ENCODE data around the gene IFT43.
A peak's percentile ranks its signal among the peaks of the same experiment; 100 is the strongest.
"Not testable (repeated sequence)": the region's sequence is repeated elsewhere in the genome, so short reads cannot be mapped to it uniquely, and the experiment has no call there.

IFT43 gene

DNA sequence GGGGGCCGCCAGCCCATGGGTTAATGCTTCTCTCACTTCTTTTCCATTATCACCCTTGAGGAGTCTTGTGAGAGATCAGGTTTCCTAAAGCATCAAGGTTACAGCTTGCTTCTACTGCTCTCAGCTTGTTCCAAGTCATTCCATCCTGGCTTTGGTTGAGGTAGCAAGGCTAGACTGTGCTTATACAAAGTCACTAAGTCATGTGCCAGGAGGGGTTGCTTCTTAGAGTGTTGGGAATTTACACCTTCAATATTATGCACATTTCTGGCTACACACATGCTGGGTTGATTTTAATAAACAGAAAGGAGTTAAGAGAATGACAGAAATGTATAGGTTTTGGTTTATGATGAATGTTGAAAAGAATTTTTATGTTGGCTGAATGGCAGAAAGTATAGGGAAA, 21.8 kb downstream of the IFT43 start:
- in situ Hi-C loops (cut with MboI; ENCODE audit: low pct_unique_long_range_greater_than_20kb, low sequenced_read_pairs), result no loop called here
- no peak for DNase-seq

GRCh38 chr14:76007852-76008251, 22.3 kb downstream of the IFT43 start:
- no peak for DNase-seq
- in situ Hi-C loops (cut with MboI; ENCODE audit: low pct_unique_long_range_greater_than_20kb, low sequenced_read_pairs), result no loop called here

GRCh38 chr14:76009627-76010026, 24.1 kb downstream of the IFT43 start:
- DNase-seq; in situ Hi-C loops (cut with MboI; ENCODE audit: low pct_unique_long_range_greater_than_20kb, low sequenced_read_pairs): not testable (repeated sequence)

- in situ Hi-C loops (cut with MboI; ENCODE audit: low pct_unique_long_range_greater_than_20kb, low sequenced_read_pairs), result no loop called here
- no peak for DNase-seq
Observed at GRCh38 chr14:76011930-76012329, 26.4 kb downstream of the IFT43 start.

- in situ Hi-C loops (cut with MboI; ENCODE audit: low pct_unique_long_range_greater_than_20kb, low sequenced_read_pairs), result no loop called here
- DNase-seq, result no peak
Observed at GRCh38 chr14:76012354-76012753, 26.8 kb downstream of the IFT43 start.

- in situ Hi-C loops (cut with MboI; ENCODE audit: low pct_unique_long_range_greater_than_20kb, low sequenced_read_pairs), result no loop called here
- no peak for DNase-seq
Observed at GRCh38 chr14:76015191-76015590, 29.6 kb downstream of the IFT43 start.

DNA sequence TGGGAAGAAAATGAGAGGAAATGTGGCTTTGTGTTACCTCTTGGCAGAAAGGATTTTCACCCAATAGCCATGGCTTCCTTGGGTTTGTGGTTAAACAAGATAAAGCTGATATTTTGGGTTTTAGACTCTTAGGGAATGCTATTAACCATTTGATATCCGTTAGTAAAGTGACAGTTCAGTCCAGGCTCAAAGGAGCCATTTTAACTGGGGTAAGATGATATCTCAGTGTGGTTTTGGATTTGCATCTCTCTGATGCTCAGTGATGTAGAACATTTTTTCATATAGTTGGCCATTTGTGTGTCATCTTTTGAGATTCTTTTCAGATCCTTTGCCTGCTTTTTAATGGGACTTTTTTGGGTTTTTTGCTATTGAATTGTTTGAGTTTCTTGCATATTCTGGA, 30.1 kb downstream of the IFT43 start:
- DNase-seq, result no peak
- in situ Hi-C loops (cut with MboI; ENCODE audit: low pct_unique_long_range_greater_than_20kb, low sequenced_read_pairs), result no loop called here

DNA sequence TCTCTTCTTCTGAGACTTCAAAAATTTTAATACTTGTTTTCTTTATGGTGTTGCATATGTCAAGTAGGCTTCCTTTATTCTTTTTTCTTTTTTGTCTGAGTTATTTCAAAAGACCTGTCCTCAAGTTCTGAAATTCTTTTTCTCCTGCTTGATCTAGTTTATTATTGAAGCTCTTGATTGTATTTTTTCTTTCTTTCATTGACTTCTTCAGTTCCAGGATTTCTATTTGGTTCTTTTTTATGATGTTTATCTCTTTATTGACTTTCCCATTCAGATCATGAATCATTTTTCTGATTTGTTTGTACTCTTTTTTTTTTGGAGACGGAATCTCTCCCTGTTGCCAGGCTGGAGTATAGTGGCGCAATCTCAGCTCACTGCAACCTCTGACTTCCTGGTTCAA, 34.1 kb downstream of the IFT43 start:
- peak; percentile 10 for DNase-seq
- in situ Hi-C loops (cut with MboI; ENCODE audit: low pct_unique_long_range_greater_than_20kb, low sequenced_read_pairs), result no loop called here

- in situ Hi-C loops (cut with MboI; ENCODE audit: low pct_unique_long_range_greater_than_20kb, low sequenced_read_pairs), result no loop called here
- no peak for DNase-seq
Observed at GRCh38 chr14:76022991-76023390, 37.4 kb downstream of the IFT43 start.

DNA sequence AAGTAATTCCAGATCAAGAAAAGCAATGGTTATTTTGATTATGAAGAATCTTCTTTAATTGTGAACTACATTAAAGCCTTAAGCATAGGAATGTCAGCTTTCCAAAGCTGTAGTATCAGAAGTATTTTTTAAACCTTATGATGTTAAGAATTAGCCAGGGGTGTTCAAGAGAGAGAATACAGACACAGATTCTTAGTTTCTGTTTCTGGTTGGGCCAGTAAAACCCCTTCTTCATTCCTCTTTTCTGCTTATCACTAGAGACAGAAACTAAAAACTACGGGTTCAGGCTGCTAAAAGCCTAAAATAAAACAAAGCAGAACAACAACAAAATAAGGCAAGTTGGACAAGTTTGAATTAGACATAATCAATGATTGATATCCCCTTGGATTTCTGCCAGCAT, 38.2 kb downstream of the IFT43 start:
- in situ Hi-C loops (cut with MboI; ENCODE audit: low pct_unique_long_range_greater_than_20kb, low sequenced_read_pairs), result no loop called here
- no peak for DNase-seq

GRCh38 chr14:76024211-76024907, 38.8 kb downstream of the IFT43 start:
- in situ Hi-C loops (cut with MboI; ENCODE audit: low pct_unique_long_range_greater_than_20kb, low sequenced_read_pairs), result no loop called here
- no peak for DNase-seq

GRCh38 chr14:76034566-76034965, 49.0 kb downstream of the IFT43 start:
- in situ Hi-C loops (cut with MboI; ENCODE audit: low pct_unique_long_range_greater_than_20kb, low sequenced_read_pairs), result loop anchor here (25.0 kb wide), 1 partner anchor 328 kb away; no protein-coding TSS in a partner anchor
- DNase-seq, result no peak

GRCh38 chr14:76040704-76041103, 55.1 kb downstream of the IFT43 start:
- in situ Hi-C loops (cut with MboI; ENCODE audit: low pct_unique_long_range_greater_than_20kb, low sequenced_read_pairs), result loop anchor here (25.0 kb wide), 1 partner anchor 322 kb away; no protein-coding TSS in a partner anchor
- no peak for DNase-seq

DNA sequence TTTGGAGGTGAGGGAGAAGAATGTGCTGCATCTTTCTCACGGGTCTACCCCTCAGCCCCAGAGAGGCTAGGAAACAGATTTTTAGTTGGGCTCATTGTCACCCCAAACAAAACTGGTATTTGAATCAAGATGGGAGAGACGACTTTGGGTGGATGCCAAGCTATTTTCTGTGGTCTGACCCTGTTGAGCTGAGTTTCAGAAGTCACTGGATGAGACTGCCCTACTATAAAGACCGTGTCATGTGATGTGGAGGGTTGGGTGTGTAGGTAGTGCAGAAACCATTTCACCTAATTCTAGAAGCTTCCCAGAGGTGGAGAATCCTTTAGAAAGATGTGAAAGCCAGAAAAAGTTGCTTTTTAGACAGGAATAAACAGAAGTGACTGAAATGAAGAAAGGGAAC, 60.2 kb downstream of the IFT43 start:
- in situ Hi-C loops (cut with MboI; ENCODE audit: low pct_unique_long_range_greater_than_20kb, low sequenced_read_pairs), result loop anchor here (25.0 kb wide), 1 partner anchor 317 kb away; no protein-coding TSS in a partner anchor
- no peak for DNase-seq

GRCh38 chr14:76050250-76050649, 64.7 kb downstream of the IFT43 start:
- no peak for DNase-seq
- in situ Hi-C loops (cut with MboI; ENCODE audit: low pct_unique_long_range_greater_than_20kb, low sequenced_read_pairs), result no loop called here

DNA sequence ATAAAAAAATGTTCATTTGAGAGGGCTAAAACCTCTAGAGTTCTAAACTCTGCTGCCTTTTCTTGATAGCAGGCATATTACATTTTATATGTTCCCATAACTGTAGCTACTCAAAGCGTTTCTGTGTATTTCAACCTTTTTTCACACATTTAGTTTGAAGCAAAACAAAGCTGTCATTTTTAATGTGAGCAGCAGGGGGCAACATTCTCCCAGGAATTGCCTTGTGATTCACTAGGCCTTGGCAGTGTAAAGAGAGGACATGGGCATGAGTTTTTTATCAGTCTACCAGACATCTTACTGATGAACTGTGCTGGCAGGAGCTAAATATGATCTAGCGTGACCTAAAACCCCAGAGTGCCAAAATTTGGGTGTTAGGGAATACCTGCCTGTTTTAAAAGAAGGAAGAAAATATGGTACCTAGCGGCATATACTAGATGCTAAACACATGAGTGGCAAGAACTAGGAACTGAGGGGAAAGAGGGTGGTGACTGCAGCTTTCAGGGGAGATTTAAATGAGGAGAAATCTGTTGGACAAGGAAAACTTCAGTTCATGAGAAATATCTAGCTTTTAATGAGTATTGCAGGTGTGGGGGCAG, 65.3 kb downstream of the IFT43 start:
- in situ Hi-C loops (cut with MboI; ENCODE audit: low pct_unique_long_range_greater_than_20kb, low sequenced_read_pairs), result no loop called here
- peak; percentile 77 for DNase-seq

- in situ Hi-C loops (cut with MboI; ENCODE audit: low pct_unique_long_range_greater_than_20kb, low sequenced_read_pairs), result no loop called here
Observed at GRCh38 chr14:76051717-76052465, 66.3 kb downstream of the IFT43 start.

GRCh38 chr14:76053572-76054355, 68.2 kb downstream of the IFT43 start:
- in situ Hi-C loops (cut with MboI; ENCODE audit: low pct_unique_long_range_greater_than_20kb, low sequenced_read_pairs), result no loop called here

More at GRCh38 chr14:76051717-76052465, 66.3 kb downstream of the IFT43 start:
- no peak for DNase-seq

DNA sequence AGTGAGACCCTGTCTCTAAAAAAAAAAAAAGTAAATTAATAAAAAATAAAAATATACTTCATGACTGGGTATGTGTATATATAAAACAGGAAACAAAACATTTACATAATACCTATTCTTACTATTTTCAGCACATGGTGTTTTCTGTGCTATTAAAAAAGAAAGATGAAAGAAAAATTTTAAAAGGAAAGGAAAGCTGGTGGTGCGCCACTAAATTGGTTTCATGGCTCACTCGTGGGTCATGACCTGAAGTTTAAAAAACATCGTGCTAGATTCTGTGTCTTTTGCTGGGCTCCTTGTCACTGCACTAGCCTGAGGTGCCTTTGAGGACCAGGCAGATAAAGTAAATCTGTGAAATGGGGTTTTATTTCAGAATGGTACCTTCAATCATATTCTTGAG, 69.8 kb downstream of the IFT43 start:
- DNase-seq, result no peak
- in situ Hi-C loops (cut with MboI; ENCODE audit: low pct_unique_long_range_greater_than_20kb, low sequenced_read_pairs), result no loop called here

More at GRCh38 chr14:76053572-76054355, 68.2 kb downstream of the IFT43 start:
- DNase-seq, result no peak
